Neural progenitor cell (in vitro differentiated cells): ENCODE measurements around the gene SF3B6.

ENCODE experiments used
- EZH2phosphoT487 ChIP-seq: fragments of 200-600 bp; sonication (generic); IDR thresholded peaks from 2 replicates; pipeline ENCODE4 v1.6.1; 2017; ENCODE audit warnings: antibody characterized with exemption
- TF ChIP-seq, protein P1 (sequence below): fragments of 200-600 bp; sonication (generic); IDR thresholded peaks from 2 replicates; pipeline ENCODE4 v1.5.1; 2017; ENCODE audit warnings: antibody characterized with exemption, mild to moderate bottlenecking

DNA sequence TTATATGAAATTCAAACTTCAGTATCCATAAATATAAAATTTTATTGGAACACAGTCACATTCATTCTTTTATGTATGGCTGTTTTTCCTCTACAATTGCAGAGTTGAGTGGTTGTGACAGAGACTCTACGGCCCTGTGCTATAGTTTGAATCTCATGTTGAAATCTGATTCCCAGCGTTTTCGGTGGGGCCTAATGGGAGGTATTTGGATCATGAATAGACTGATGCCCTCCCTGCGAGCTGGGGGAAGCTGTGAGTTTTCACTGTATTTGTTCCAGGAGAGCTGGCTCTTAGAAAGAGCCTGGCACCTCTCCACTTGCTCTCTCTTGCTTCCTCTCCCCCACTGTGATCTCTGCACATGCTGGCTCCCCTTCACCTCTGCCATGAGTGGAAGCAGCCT lies 45.3 kb upstream of the SF3B6 start:
- TF ChIP-seq EZH2phosphoT487 = no peak
- TF ChIP-seq, protein P1, sequence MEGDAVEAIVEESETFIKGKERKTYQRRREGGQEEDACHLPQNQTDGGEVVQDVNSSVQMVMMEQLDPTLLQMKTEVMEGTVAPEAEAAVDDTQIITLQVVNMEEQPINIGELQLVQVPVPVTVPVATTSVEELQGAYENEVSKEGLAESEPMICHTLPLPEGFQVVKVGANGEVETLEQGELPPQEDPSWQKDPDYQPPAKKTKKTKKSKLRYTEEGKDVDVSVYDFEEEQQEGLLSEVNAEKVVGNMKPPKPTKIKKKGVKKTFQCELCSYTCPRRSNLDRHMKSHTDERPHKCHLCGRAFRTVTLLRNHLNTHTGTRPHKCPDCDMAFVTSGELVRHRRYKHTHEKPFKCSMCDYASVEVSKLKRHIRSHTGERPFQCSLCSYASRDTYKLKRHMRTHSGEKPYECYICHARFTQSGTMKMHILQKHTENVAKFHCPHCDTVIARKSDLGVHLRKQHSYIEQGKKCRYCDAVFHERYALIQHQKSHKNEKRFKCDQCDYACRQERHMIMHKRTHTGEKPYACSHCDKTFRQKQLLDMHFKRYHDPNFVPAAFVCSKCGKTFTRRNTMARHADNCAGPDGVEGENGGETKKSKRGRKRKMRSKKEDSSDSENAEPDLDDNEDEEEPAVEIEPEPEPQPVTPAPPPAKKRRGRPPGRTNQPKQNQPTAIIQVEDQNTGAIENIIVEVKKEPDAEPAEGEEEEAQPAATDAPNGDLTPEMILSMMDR = no peak
